HG03439 (cell line): ENCODE results near the gene TBC1D22A.

Experiments used
- ATAC-seq: cut with Tn5 transposase; IDR thresholded peaks from one replicate; pipeline ENCODE4 v1.9.1; 2021; ENCODE audit warnings: mild to moderate bottlenecking, moderate library complexity; ENCODE audit not compliant: unreplicated experiment

The TBC1D22A gene

GRCh38 chr22:46829117-46829891 is 66.9 kb downstream of the TBC1D22A start:
- ATAC-seq, result no peak

GRCh38 chr22:46829941-46830715 is 67.7 kb downstream of the TBC1D22A start:
- ATAC-seq, result no peak

GRCh38 chr22:46830841-46831240 is 68.4 kb downstream of the TBC1D22A start:
- no peak for ATAC-seq

- ATAC-seq, result no peak
Observed at GRCh38 chr22:46833228-46833627, 70.8 kb downstream of the TBC1D22A start.

- ATAC-seq, result no peak
Observed at GRCh38 chr22:46834021-46834737, 71.7 kb downstream of the TBC1D22A start.

GRCh38 chr22:46835288-46835687 is 72.8 kb downstream of the TBC1D22A start:
- no peak for ATAC-seq

- ATAC-seq, result no peak
Observed at GRCh38 chr22:46835693-46836092, 73.2 kb downstream of the TBC1D22A start.

GRCh38 chr22:46841522-46841921 is 79.1 kb downstream of the TBC1D22A start:
- ATAC-seq, result no peak

- no peak for ATAC-seq
Observed at GRCh38 chr22:46842606-46843005, 80.2 kb downstream of the TBC1D22A start.

GRCh38 chr22:46843821-46844255 is 81.4 kb downstream of the TBC1D22A start:
- no peak for ATAC-seq

GRCh38 chr22:46844606-46845210 is 82.3 kb downstream of the TBC1D22A start:
- ATAC-seq, result no peak

- ATAC-seq, result no peak
Observed at GRCh38 chr22:46845296-46846149, 83.1 kb downstream of the TBC1D22A start.

- no peak for ATAC-seq
Observed at GRCh38 chr22:46846150-46846831, 83.8 kb downstream of the TBC1D22A start.

GRCh38 chr22:46846832-46847355 is 84.4 kb downstream of the TBC1D22A start:
- no peak for ATAC-seq

- no peak for ATAC-seq
Observed at GRCh38 chr22:46848197-46848596, 85.7 kb downstream of the TBC1D22A start.

GRCh38 chr22:46849101-46849500 is 86.7 kb downstream of the TBC1D22A start:
- ATAC-seq, result no peak

- no peak for ATAC-seq
Observed at GRCh38 chr22:46849951-46850350, 87.5 kb downstream of the TBC1D22A start.

- no peak for ATAC-seq
Observed at GRCh38 chr22:46851311-46851710, 88.9 kb downstream of the TBC1D22A start.

- no peak for ATAC-seq
Observed at GRCh38 chr22:46851941-46852340, 89.5 kb downstream of the TBC1D22A start.
